Hepatocyte (in vitro differentiated cells): ENCODE measurements around the gene EXOC4. TPM values are rescaled to one million over a fixed set of nuclear protein-coding genes. Genes with fewer than 3 reads are reported as not detected.

Experiments used
- DNase-seq: peaks from one replicate; pipeline ENCODE4 v3.0.0-alpha.2; 2016; ENCODE audit warnings: low spot score
- H2AFZ ChIP-seq: fragments of 200-600 bp; sonication (generic); 2 replicates; pipeline ENCODE4 v1.6.0; 2016; ENCODE audit warnings: antibody characterized with exemption, mild to moderate bottlenecking
- H3K27ac ChIP-seq: fragments of 200-600 bp; sonication (generic); 2 replicates; pipeline ENCODE4 v1.5.1; 2016; ENCODE audit warnings: mild to moderate bottlenecking
- H3K27me3 ChIP-seq: fragments of 200-600 bp; sonication (generic); 2 replicates; pipeline ENCODE4 v1.6.1; 2016
- H3K36me3 ChIP-seq: fragments of 200-600 bp; sonication (generic); replicated peaks from 2 replicates; pipeline ENCODE4 v1.5.1; 2016; ENCODE audit warnings: low read depth; ENCODE audit not compliant: insufficient read depth
- H3K4me1 ChIP-seq: fragments of 200-600 bp; sonication (generic); 2 replicates; pipeline ENCODE4 v1.5.1; 2016; ENCODE audit warnings: mild to moderate bottlenecking, moderate library complexity; ENCODE audit not compliant: insufficient read depth
- H3K4me2 ChIP-seq: fragments of 200-600 bp; sonication (generic); 2 replicates; pipeline ENCODE4 v1.6.0; 2016
- H3K4me3 ChIP-seq: fragments of 200-600 bp; sonication (generic); 2 replicates; pipeline ENCODE4 v1.5.1; 2016; ENCODE audit warnings: mild to moderate bottlenecking
- H3K79me2 ChIP-seq: fragments of 200-600 bp; sonication (generic); 2 replicates; pipeline ENCODE4 v1.6.0; 2017; ENCODE audit warnings: mild to moderate bottlenecking
- H3K9me2 ChIP-seq: fragments of 200-600 bp; sonication (generic); replicated peaks from 2 replicates; pipeline ENCODE4 v1.6.0; 2017; ENCODE audit warnings: mild to moderate bottlenecking; ENCODE audit not compliant: insufficient read depth
- H3K9me3 ChIP-seq: fragments of 200-600 bp; sonication (generic); 2 replicates; pipeline ENCODE4 v1.5.1; 2016; ENCODE audit warnings: low read depth, mild to moderate bottlenecking
- H4K20me1 ChIP-seq: fragments of 200-600 bp; sonication (generic); 2 replicates; pipeline ENCODE4 v1.6.0; 2016; ENCODE audit warnings: mild to moderate bottlenecking; ENCODE audit not compliant: insufficient read depth, poor library complexity, severe bottlenecking
- CTCF ChIP-seq: fragments of 200-600 bp; sonication (generic); IDR thresholded peaks from 2 replicates; pipeline ENCODE4 v1.5.1; 2016; ENCODE audit warnings: antibody characterized with exemption, mild to moderate bottlenecking; ENCODE audit not compliant: poor library complexity
- EZH2 ChIP-seq: fragments of 200-600 bp; sonication (generic); IDR thresholded peaks from 2 replicates; pipeline ENCODE4 v1.6.1; 2016; ENCODE audit warnings: antibody characterized with exemption, mild to moderate bottlenecking, borderline replicate concordance
- EZH2phosphoT487 ChIP-seq: fragments of 200-600 bp; sonication (generic); IDR thresholded peaks from one replicate; pipeline ENCODE4 v1.6.1; 2018; ENCODE audit warnings: antibody characterized with exemption, mild to moderate bottlenecking, low read depth, moderate library complexity; ENCODE audit not compliant: unreplicated experiment, severe bottlenecking
- WGBS: methylation state at CpG from one replicate; pipeline ENCODE4 v1.1.6; 2016; ENCODE audit warnings: low lambda C conversion rate; ENCODE audit errors: missing lambda C conversion rate; 5-methylcytosine and 5-hydroxymethylcytosine counted together
- polyA plus RNA-seq: library from polyadenylated mRNA; unstranded; fragments of >200 nt; fragmentation: Nextera tagmentation; extraction: Ambion mirVana; gene quantifications from 2 replicates; pipeline ENCODE4 v1.2.1, GENCODE V29; 2016
- total RNA-seq: library from RNA; depleted of rRNA; stranded (reverse); fragments of >200 nt; gene quantifications from 2 replicates; pipeline ENCODE4 v1.2.3, GENCODE V29; 2014

Gene EXOC4
- total and polyA plus RNA-seq, 2 experiments from 2014 or later: 34.8 to 56.1 TPM

- Histone ChIP-seq H3K36me3 (no peaks in the 10 kb centered on the region), H3K4me3 (no peak overlapping the region), H2AFZ (no peak overlapping the region), H3K9me3 (no peaks in the 10 kb centered on the region), H3K79me2 (peaks cover 3% of the 10 kb centered on the region), H3K4me1 (no peaks in the 10 kb centered on the region), H4K20me1 (no peaks in the 10 kb centered on the region), H3K4me2 (no peak overlapping the region), H3K9me2 (no peaks in the 10 kb centered on the region), H3K27ac (no peak overlapping the region), H3K27me3 (no peaks in the 10 kb centered on the region)
- no peak for DNase-seq
- 91% methylated on average over 4 of the region's 4 CpGs for WGBS
- TF ChIP-seq EZH2phosphoT487: no peak
- no peak for TF ChIP-seq EZH2
- TF ChIP-seq CTCF: no peak
Measured at GRCh38 chr7:133590795-133591194, 337.9 kb downstream of the EXOC4 start.

- peaks cover 3% of the 10 kb centered on the region for H3K36me3 ChIP-seq
- no peaks in the 10 kb centered on the region for H4K20me1 ChIP-seq
- no peaks in the 10 kb centered on the region for H3K4me1 ChIP-seq
- no peak overlapping the region for H2AFZ ChIP-seq
- H3K4me3 ChIP-seq: no peak overlapping the region
- no peak for DNase-seq
- no peak overlapping the region for H3K27ac ChIP-seq
- H3K9me2 ChIP-seq: no peaks in the 10 kb centered on the region
- no peaks in the 10 kb centered on the region for H3K9me3 ChIP-seq
- no peaks in the 10 kb centered on the region for H3K27me3 ChIP-seq
- H3K4me2 ChIP-seq: no peak overlapping the region
- peaks cover 3% of the 10 kb centered on the region for H3K79me2 ChIP-seq
- TF ChIP-seq EZH2: no peak
- no peak for TF ChIP-seq CTCF
- no peak for TF ChIP-seq EZH2phosphoT487
- WGBS: 96% methylated on average over 4 of the region's 4 CpGs
Measured at GRCh38 chr7:133591704-133592340, 338.9 kb downstream of the EXOC4 start.

DNA sequence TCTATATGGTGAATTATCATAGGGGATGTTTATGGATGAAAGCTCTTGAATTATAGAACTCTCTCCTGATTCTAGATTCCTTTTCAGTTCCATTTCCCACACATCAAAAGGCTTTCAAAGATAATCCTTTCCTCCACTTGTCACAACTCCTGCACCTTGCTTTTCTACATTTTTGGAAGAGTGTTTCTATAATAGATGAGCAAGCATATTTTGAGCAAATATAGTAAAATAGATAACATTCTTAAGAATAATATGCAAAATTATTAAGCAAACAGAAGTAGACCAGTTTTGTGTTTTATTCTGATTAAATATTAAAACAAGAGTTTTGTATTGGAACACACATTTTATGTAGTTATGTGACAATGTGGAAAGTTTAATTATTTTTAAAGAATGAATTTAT, 340.7 kb downstream of the EXOC4 start:
- no peak overlapping the region for H3K4me2 ChIP-seq
- H3K27me3 ChIP-seq: no peaks in the 10 kb centered on the region
- TF ChIP-seq EZH2phosphoT487 (no peak), CTCF (no peak), EZH2 (no peak)
- H3K4me1 ChIP-seq: no peaks in the 10 kb centered on the region
- H3K4me3 ChIP-seq: no peak overlapping the region
- H2AFZ ChIP-seq: no peak overlapping the region
- no peak for DNase-seq
- peaks cover 3% of the 10 kb centered on the region for H3K79me2 ChIP-seq
- no peak overlapping the region for H3K27ac ChIP-seq
- H3K36me3 ChIP-seq: peaks cover 3% of the 10 kb centered on the region
- no peaks in the 10 kb centered on the region for H4K20me1 ChIP-seq
- H3K9me3 ChIP-seq: no peaks in the 10 kb centered on the region
- H3K9me2 ChIP-seq: no peaks in the 10 kb centered on the region

- TF ChIP-seq EZH2: no peak
- TF ChIP-seq EZH2phosphoT487: no peak
- no peak for TF ChIP-seq CTCF
- Histone ChIP-seq H3K4me1 (no peaks in the 10 kb centered on the region), H3K36me3 (no peaks in the 10 kb centered on the region), H3K27me3 (no peaks in the 10 kb centered on the region), H3K9me2 (no peaks in the 10 kb centered on the region), H2AFZ (no peak overlapping the region), H3K27ac (no peak overlapping the region), H3K4me3 (no peak overlapping the region), H3K9me3 (no peaks in the 10 kb centered on the region), H3K79me2 (no peaks in the 10 kb centered on the region), H3K4me2 (no peak overlapping the region), H4K20me1 (no peaks in the 10 kb centered on the region)
- DNase-seq: no peak
- WGBS: 98% methylated on average over 2 of the region's 2 CpGs
Measured at GRCh38 chr7:133601617-133602016, 348.7 kb downstream of the EXOC4 start.
